G401.6 (cell line): Measurements from ENCODE around the gene AOC1.
"Not testable (repeated sequence)": the region's sequence is repeated elsewhere in the genome, so short reads cannot be mapped to it uniquely, and the experiment has no call there.

Experiments
- FAIRE-seq: peaks from 2 replicates; lab custom pipeline; 2012; peaks lifted over from hg19 to GRCh38; lab: Jason Lieb, UNC

The AOC1 gene

GRCh38 chr7:150852371-150852905 is at the start of gene AOC1:
AOC1 (plus strand) TSS chr7:150852517; CDS start chr7:150856471, 3,954 bp downstream.
- no peak for FAIRE-seq

GRCh38 chr7:150803161-150803860 is 49.0 kb upstream of the AOC1 start:
- no peak for FAIRE-seq

- no peak for FAIRE-seq
Observed at GRCh38 chr7:150804802-150805201, 47.5 kb upstream of the AOC1 start.

GRCh38 chr7:150805864-150806263 is 46.5 kb upstream of the AOC1 start:
- no peak for FAIRE-seq

DNA sequence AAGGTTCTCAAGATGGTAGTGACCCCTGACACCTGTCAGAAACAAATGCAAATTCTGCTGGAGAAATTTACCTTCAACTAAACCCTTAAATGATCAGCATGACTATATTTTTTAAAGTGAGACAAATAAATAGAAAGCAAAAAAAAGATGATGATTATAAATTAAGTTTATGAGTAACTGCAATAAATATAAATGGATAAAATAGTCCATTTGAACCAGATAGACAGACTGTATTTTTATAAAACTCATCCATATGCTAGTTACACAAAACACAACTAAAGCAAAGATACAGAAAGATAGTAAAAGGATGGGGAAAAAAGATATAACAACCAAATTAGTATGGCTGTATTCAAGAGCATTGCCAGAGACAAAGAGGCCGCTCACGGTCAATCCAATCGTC is 45.9 kb upstream of the AOC1 start:
- FAIRE-seq = no peak

DNA sequence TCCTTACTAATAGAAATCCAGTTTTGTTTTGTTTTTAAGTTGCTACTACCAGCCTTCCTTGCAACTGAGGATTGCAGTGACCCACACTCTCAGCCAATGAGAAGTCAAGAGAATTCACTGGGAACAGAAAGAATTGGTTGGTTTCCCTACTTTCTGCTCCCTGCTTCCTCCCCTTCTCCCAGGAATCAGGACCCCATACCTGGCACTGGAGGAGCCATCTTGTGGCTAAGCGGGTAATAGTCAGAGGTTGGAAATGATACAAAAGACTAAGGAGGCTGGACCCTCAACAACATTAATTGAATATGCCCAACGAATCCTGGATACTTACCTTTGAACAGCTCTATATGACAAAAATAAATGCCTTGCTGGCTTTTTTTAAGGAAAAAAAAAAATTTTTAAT is 45.5 kb upstream of the AOC1 start:
- FAIRE-seq = no peak

DNA sequence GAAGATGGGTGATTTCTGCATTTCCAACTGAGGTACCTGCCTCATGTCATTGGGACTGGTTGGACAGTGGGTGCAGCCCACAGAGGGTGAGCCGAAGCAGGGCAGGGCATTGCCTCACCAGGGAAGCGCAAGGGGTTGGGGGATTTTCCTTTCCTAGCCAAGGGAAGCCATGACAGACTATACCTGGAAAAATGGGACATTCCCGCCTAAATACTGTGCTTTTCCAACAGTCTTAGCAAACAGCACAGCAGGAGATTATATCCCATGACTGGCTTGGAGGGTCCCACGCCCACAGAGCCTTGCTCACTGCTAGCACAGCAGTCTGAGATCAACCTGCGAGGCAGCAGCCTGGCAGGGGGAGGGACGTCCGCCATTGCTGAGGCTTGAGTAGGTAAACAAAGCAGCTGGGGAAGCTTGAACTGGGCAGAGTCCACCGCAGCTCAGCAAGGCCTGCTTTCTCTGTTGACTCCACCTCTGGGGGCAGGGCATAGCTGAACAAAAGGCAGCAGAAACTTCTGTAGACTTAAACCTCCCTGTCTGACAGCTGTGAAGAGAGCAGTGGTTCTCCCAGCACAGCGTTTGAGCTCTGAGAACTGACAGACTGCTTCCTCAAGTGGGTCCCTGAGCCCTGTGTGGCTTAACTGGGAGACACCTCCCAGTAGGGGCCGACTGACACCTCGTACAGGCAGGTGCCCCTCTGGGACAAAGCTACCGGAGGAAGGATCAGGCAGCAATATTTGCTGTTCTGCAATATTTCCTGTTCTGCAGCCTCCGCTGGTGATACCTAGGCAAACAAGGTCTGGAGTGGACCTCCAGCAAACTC is 44.5 kb upstream of the AOC1 start:
- FAIRE-seq = not testable (repeated sequence)

GRCh38 chr7:150814328-150815001 is 37.9 kb upstream of the AOC1 start:
- no peak for FAIRE-seq

DNA sequence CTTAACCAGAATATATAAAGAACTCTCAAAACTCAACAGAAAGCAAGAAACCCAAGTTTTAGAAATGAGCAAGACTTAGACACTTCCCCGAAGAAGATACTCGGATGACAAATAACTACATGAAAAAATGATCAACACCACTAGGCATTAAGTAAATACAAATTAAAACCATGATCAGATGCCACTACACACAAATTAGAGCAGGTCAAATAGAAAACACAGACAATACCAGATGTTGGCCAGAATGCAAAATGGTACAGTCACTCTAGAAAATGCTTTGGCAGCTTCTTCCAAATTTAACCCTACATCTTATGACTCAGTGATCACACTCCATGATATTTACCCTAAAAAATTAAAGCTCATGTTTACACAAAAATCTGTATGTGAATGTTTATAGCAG is 33.3 kb upstream of the AOC1 start:
- no peak for FAIRE-seq

- FAIRE-seq = no peak
Observed at GRCh38 chr7:150820148-150820547, 32.2 kb upstream of the AOC1 start.

DNA sequence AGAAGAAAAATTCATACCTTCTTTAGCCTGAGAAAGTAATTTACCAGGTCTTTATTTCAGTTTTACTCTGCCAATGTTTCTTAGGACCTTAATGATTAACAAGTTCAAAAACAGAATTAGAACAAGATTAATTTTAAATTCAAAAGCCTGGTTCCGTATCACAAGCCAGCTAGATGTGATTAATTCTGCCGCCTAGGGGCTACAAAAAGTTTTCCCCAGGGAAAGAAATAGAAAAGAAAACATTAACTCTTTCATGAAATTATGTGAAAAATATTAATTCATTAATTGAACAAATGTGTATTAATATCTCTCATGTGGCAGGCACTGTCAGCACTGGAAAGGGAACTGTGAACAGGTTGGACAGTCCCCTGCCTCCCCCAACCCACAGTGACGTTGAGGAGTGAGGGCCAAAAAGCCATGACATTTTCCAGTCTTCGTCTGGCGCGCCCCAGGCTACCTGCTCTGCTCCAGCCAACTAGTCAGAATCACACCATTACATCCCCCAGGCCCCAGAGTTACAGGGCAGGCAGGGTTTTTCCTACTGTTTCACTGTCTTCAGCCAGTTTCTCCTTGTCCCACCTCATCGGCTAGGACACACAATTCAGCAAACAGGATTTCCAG is 31.6 kb upstream of the AOC1 start:
- FAIRE-seq = no peak

GRCh38 chr7:150823043-150823442 is 29.3 kb upstream of the AOC1 start:
- FAIRE-seq = no peak

- FAIRE-seq = no peak
Observed at GRCh38 chr7:150823484-150824126, 28.7 kb upstream of the AOC1 start.

DNA sequence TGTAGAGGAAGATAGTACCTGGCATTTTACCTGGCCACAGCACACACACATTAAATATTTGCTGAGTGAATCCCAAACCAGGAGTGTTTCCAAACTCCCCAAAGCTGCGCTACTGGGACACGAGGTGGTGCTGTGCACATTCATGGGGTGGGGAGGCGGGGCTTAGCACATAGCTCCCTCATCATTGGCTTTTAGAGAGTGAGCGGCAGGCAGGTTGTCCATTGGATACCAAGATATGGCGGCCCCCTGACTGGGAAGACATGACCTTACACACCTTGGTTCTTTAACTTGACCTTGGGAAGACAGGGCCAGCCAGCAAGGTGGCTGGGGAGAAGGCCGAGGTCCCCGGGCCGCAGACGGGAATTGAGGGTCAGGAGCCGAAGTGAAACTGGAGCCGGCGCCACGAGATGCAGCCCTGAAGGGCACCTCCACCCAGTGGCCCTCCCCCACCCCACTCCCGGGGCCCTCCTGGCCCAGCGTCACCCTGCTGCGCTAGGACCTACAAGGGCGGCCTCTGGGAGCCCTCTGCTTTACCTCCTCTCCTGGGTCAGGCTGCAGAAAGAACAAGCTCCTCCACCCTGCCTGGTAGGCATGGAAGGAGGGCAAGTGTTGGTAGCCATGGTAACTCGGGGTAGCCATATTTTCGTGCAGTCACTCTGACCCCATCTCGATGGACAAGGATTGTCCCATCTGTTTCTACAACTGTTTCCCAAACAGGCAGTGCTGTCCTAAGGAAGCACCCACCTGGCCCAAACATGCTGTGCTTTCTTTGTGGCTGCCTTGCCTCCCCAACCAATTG is 27.7 kb upstream of the AOC1 start:
- FAIRE-seq = no peak

GRCh38 chr7:150826061-150826849 is 26.1 kb upstream of the AOC1 start:
- no peak for FAIRE-seq

DNA sequence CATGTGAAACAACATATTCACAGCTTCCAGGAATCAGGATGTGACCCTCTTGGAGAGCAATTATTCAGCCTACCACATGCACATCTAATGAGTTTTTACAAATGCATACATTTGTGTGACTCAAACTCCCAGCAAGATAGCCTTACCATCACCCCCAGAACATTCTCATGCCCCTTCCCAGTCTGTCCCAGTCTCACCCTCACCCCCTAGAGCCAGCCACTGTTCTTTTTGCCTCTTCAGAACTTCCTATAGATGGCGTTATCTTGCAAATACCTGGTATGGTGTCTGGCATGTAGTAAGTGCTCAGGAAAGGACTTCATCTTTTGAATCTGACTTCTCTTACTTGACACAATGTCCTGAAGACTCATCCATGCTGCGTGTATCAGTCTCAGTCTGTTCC is 23.9 kb upstream of the AOC1 start:
- FAIRE-seq = no peak

DNA sequence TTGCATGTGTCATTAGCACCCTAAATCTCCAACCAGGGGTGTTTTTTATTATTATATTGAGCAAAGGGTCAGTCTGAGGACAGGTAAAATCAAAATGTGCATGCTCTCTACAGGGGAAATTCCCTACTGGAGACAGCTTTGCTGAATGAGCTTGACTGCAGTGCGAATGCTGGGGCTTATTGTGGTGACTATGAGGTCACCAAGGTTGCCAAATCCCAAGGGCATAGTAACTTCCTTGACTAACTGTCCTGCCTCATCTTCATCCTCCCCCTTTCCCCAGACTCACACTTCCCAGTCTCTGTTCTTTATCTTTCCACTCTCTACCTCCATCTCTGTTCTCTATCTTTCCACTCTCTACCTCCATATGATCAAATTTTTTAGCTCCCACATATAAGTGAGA is 22.9 kb upstream of the AOC1 start:
- no peak for FAIRE-seq

DNA sequence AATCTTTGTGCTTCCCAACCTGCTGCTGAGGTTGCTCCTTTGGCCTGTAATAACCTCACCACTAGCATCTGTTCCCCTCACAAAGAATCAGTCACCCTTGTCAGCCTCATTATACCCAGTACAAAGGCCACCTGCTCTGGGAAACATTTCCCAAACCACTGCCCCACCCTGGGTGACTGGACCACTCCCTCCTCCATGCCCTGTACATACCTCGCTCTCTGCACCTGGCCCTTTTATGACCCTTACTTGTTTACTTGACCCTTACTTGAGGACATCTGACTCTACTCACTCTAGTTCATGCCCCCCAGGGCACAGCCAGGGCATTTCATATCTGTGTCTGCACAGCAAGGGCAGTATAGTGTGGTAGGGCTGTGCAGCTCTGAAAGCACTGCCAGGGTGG is 21.4 kb upstream of the AOC1 start:
- FAIRE-seq = no peak

- FAIRE-seq = no peak
Observed at GRCh38 chr7:150831851-150832250, 20.5 kb upstream of the AOC1 start.

DNA sequence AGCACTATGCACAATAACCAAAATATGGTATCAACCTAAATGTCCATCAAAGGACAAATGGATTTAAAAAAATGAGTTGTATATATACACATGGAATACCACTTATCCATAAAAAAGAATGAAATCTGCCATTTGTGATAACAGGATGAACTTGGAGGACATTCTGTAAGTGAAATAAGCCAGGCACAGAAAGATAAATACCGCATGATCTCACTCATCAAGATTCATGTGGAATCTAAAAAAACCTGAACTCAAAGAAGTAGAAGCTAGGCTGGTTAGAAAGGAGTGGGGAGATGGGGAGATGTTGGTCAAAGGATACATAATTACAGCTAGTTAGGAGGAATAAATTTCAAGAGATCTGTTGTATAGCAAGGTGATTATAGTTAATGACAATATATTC is 17.3 kb upstream of the AOC1 start:
- FAIRE-seq = no peak
